Skeletal muscle satellite cell (primary cell): Measurements from ENCODE around the gene ABCA5.
A peak's percentile ranks its signal among the peaks of the same experiment; 100 is the strongest.
"Not testable (repeated sequence)": the region's sequence is repeated elsewhere in the genome, so short reads cannot be mapped to it uniquely, and the experiment has no call there.

Source experiments
- H3K27me3 ChIP-seq: 2 replicates; pipeline ENCODE4 v1.7.0; 2013; ENCODE audit warnings: low read length; ENCODE audit not compliant: control insufficient read depth, insufficient read depth
- H3K36me3 ChIP-seq: 2 replicates; pipeline ENCODE4 v1.7.0; 2013; ENCODE audit warnings: mild to moderate bottlenecking, control low read depth, low read length; ENCODE audit not compliant: insufficient read depth
- H3K4me1 ChIP-seq: 2 replicates; pipeline ENCODE4 v1.7.0; 2013; ENCODE audit warnings: low read length; ENCODE audit not compliant: control insufficient read depth, insufficient read depth
- H3K4me2 ChIP-seq: 2 replicates; pipeline ENCODE4 v1.7.0; 2013; ENCODE audit warnings: mild to moderate bottlenecking, low read length
- H3K4me3 ChIP-seq: 2 replicates; pipeline ENCODE4 v1.7.0; 2013; ENCODE audit warnings: low read length
- H3K9ac ChIP-seq: 2 replicates; pipeline ENCODE4 v1.7.0; 2013; ENCODE audit warnings: mild to moderate bottlenecking, low read depth, low read length, moderate library complexity
- H3K9me3 ChIP-seq: replicated peaks from 2 replicates; pipeline ENCODE4 v1.7.0; 2013; ENCODE audit warnings: mild to moderate bottlenecking, control low read depth, low read length

ABCA5 gene

DNA sequence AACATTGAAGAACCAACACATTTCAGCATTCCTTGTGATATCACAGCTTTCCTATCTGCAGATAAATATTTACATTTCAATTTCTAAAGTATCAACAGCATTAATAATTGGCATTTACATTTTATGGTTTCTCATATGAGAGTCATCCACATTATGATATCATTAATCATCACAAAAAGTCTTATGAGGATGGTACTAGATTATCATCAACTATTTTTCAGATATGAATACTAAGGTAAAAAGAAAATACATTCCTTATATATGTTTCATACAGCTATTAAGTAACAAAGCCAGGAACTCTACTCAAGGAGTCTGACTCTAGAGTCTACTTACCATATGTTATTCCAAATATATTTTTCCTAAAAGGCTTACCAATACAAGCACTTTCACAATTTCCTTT, 40.7 kb downstream of the ABCA5 start:
- Histone ChIP-seq H3K4me3 (no peak overlapping the region), H3K9me3 (no peaks in the 10 kb centered on the region), H3K4me2 (peak overlapping the region; percentile 22), H3K27me3 (no peaks in the 10 kb centered on the region), H3K4me1 (peaks cover 19% of the 10 kb centered on the region), H3K9ac (no peak overlapping the region), H3K36me3 (peaks cover 7% of the 10 kb centered on the region)

- Histone ChIP-seq H3K4me3 (no peak overlapping the region), H3K4me1 (peaks cover 19% of the 10 kb centered on the region), H3K36me3 (peaks cover 6% of the 10 kb centered on the region), H3K27me3 (no peaks in the 10 kb centered on the region), H3K9ac (no peak overlapping the region), H3K4me2 (no peak overlapping the region), H3K9me3 (no peaks in the 10 kb centered on the region)
Observed at GRCh38 chr17:69284646-69285045, 42.3 kb downstream of the ABCA5 start.

GRCh38 chr17:69282002-69282401, 44.9 kb downstream of the ABCA5 start:
- H3K4me2 ChIP-seq: no peak overlapping the region
- H3K9me3 ChIP-seq: no peaks in the 10 kb centered on the region
- peaks cover 13% of the 10 kb centered on the region for H3K4me1 ChIP-seq
- no peak overlapping the region for H3K4me3 ChIP-seq
- H3K27me3 ChIP-seq: no peaks in the 10 kb centered on the region
- no peak overlapping the region for H3K9ac ChIP-seq
- no peaks in the 10 kb centered on the region for H3K36me3 ChIP-seq

- not testable (repeated sequence) for H3K9me3 ChIP-seq, H3K4me1 ChIP-seq, H3K4me3 ChIP-seq, H3K27me3 ChIP-seq, H3K36me3 ChIP-seq, H3K9ac ChIP-seq, H3K4me2 ChIP-seq
Observed at GRCh38 chr17:69276279-69276678, 50.7 kb downstream of the ABCA5 start.

GRCh38 chr17:69275751-69276150, 51.2 kb downstream of the ABCA5 start:
- Histone ChIP-seq H3K4me3 (no peak overlapping the region), H3K9me3 (no peaks in the 10 kb centered on the region)

GRCh38 chr17:69271023-69271422, 55.9 kb downstream of the ABCA5 start:
- no peaks in the 10 kb centered on the region for H3K36me3 ChIP-seq
- no peak overlapping the region for H3K4me2 ChIP-seq
- H3K4me1 ChIP-seq: peaks cover 23% of the 10 kb centered on the region
- no peak overlapping the region for H3K9ac ChIP-seq
- H3K9me3 ChIP-seq: no peaks in the 10 kb centered on the region
- H3K27me3 ChIP-seq: no peaks in the 10 kb centered on the region
- H3K4me3 ChIP-seq: no peak overlapping the region

More at GRCh38 chr17:69275751-69276150, 51.2 kb downstream of the ABCA5 start:
- Histone ChIP-seq H3K4me1 (no peaks in the 10 kb centered on the region), H3K4me2 (no peak overlapping the region), H3K9ac (no peak overlapping the region), H3K36me3 (no peaks in the 10 kb centered on the region), H3K27me3 (no peaks in the 10 kb centered on the region)

- Histone ChIP-seq H3K9ac (no peak overlapping the region), H3K4me3 (peak overlapping the region; percentile 0)
Observed at GRCh38 chr17:69269131-69269998, 57.6 kb downstream of the ABCA5 start.

GRCh38 chr17:69268543-69269014, 58.4 kb downstream of the ABCA5 start:
- Histone ChIP-seq H3K4me2 (peak overlapping the region; percentile 21), H3K9me3 (no peaks in the 10 kb centered on the region), H3K4me1 (peaks cover 23% of the 10 kb centered on the region), H3K36me3 (no peaks in the 10 kb centered on the region), H3K4me3 (no peak overlapping the region), H3K9ac (no peak overlapping the region), H3K27me3 (no peaks in the 10 kb centered on the region)

More at GRCh38 chr17:69269131-69269998, 57.6 kb downstream of the ABCA5 start:
- H3K4me2 ChIP-seq: peak overlapping the region; percentile 21
- no peaks in the 10 kb centered on the region for H3K27me3 ChIP-seq
- no peaks in the 10 kb centered on the region for H3K36me3 ChIP-seq
- peaks cover 23% of the 10 kb centered on the region for H3K4me1 ChIP-seq
- no peaks in the 10 kb centered on the region for H3K9me3 ChIP-seq

- Histone ChIP-seq H3K4me2 (no peak overlapping the region), H3K9ac (no peak overlapping the region), H3K4me3 (no peak overlapping the region), H3K9me3 (no peaks in the 10 kb centered on the region), H3K36me3 (no peaks in the 10 kb centered on the region), H3K4me1 (peaks cover 23% of the 10 kb centered on the region), H3K27me3 (no peaks in the 10 kb centered on the region)
Observed at GRCh38 chr17:69267219-69267618, 59.7 kb downstream of the ABCA5 start.

- H3K9me3 ChIP-seq: no peaks in the 10 kb centered on the region
- H3K9ac ChIP-seq: no peak overlapping the region
- no peaks in the 10 kb centered on the region for H3K27me3 ChIP-seq
- peaks cover 23% of the 10 kb centered on the region for H3K4me1 ChIP-seq
- no peaks in the 10 kb centered on the region for H3K36me3 ChIP-seq
- no peak overlapping the region for H3K4me2 ChIP-seq
- H3K4me3 ChIP-seq: no peak overlapping the region
Observed at GRCh38 chr17:69265873-69266272, 61.1 kb downstream of the ABCA5 start.

GRCh38 chr17:69254187-69254586, 72.7 kb downstream of the ABCA5 start:
- Histone ChIP-seq H3K27me3 (no peaks in the 10 kb centered on the region), H3K4me3 (no peak overlapping the region), H3K4me1 (peaks cover 5% of the 10 kb centered on the region), H3K36me3 (no peaks in the 10 kb centered on the region), H3K9me3 (no peaks in the 10 kb centered on the region), H3K9ac (no peak overlapping the region), H3K4me2 (no peak overlapping the region)

- H3K36me3 ChIP-seq: no peaks in the 10 kb centered on the region
- H3K9ac ChIP-seq: no peak overlapping the region
- H3K4me2 ChIP-seq: peak overlapping the region; percentile 59
- no peaks in the 10 kb centered on the region for H3K27me3 ChIP-seq
- H3K4me1 ChIP-seq: peaks cover 7% of the 10 kb centered on the region
- no peaks in the 10 kb centered on the region for H3K9me3 ChIP-seq
- H3K4me3 ChIP-seq: peak overlapping the region; percentile 41
Observed at GRCh38 chr17:69250641-69251040, 76.3 kb downstream of the ABCA5 start.
